Gastrocnemius medialis (tissue), 4 donors: ENCODE data around the gene COMMD8. TPM values are rescaled to one million over a fixed set of nuclear protein-coding genes. Genes with fewer than 3 reads are reported as not detected.
A peak's percentile ranks its signal among the peaks of the same experiment; 100 is the strongest.

Experiments
- ATAC-seq, 2 donors: fragments of 150-250 bp; one replicate each; pipeline ENCODE4 v1.9.1; 2016
- DNase-seq, 2 donors: peaks; one replicate each; pipeline ENCODE4 v3.0.0-alpha.2; 2019
- H3K27ac ChIP-seq, 4 donors: fragments of 200-600 bp; sonication (generic); 1 replicate in 1 of 4; 2 replicates in 3 of 4; pipeline ENCODE4 v1.5.1; 2016 to 2018; ENCODE audit warnings: mild to moderate bottlenecking in 2 of 4, moderate library complexity in 1 of 4
- H3K27me3 ChIP-seq, 3 donors: fragments of 200-600 bp; sonication (generic) in 2 of 3; 1 replicate in 1 of 3; 2 replicates in 2 of 3; pipeline versions ENCODE4 v1.5.1 to v1.6.0; 2016 to 2019; ENCODE audit warnings: mild to moderate bottlenecking in 1 of 3, moderate library complexity in 1 of 3
- H3K36me3 ChIP-seq, 2 donors: fragments of 200-600 bp; sonication (generic) in 1 of 2; one replicate each; pipeline ENCODE4 v1.5.1; 2017 to 2018
- H3K4me1 ChIP-seq, 2 donors: fragments of 200-600 bp; sonication (generic) in 1 of 2; one replicate each; pipeline ENCODE4 v1.5.1; 2016 to 2017; ENCODE audit warnings: mild to moderate bottlenecking in 2 of 2
- H3K4me3 ChIP-seq, 4 donors: fragments of 200-600 bp; sonication (generic) in 3 of 4; 1 replicate in 1 of 4; 2 replicates in 3 of 4; pipeline ENCODE4 v1.5.1; 2016 to 2019; ENCODE audit warnings: mild to moderate bottlenecking in 2 of 4
- H3K9me3 ChIP-seq, 3 donors: fragments of 200-600 bp; sonication (generic) in 2 of 3; 1 replicate in 1 of 3; 2 replicates in 2 of 3; pipeline ENCODE4 v1.5.1; 2016 to 2019
- POLR2A ChIP-seq, 2 donors: fragments of 450-650 bp; IDR thresholded peaks; one replicate each; pipeline ENCODE4 v1.6.1; 2017; ENCODE audit warnings: antibody characterized with exemption in 2 of 2, mild to moderate bottlenecking in 2 of 2, moderate library complexity in 2 of 2
- in situ Hi-C, 4 donors: fragments of 200-750 bp; cut with MboI; loops; one replicate each; pipeline versions ENCODE4 v1.15.0 to v1.8.0; 2017; ENCODE audit warnings: low sequenced_read_pairs in 4 of 4
- intact Hi-C: fragments of 100-400 bp; cut with DNase I; formaldehyde crosslinking; loops from one replicate; pipeline ENCODE4 v1.15.1; 2023; ENCODE audit warnings: low total_unique reads
- total RNA-seq, 4 donors: library from RNA; depleted of rRNA; stranded (reverse); fragments of >200 nt; gene quantifications; one replicate each; pipeline versions ENCODE4 v1.1.0 to v1.2.3, GENCODE V29; 2016
- TF ChIP-seq, protein P1 (sequence below), 5 experiments: fragments of 450-650 bp in 3 of 5; fragments of 200-600 bp in 2 of 5; sonication (generic) in 2 of 5; IDR thresholded peaks in 4 of 5; conservative IDR thresholded peaks in 1 of 5; 1 replicate in 4 of 5; 2 replicates in 1 of 5; pipeline ENCODE4 v1.5.1; 2016 to 2019; ENCODE audit warnings: antibody characterized with exemption in 5 of 5, mild to moderate bottlenecking in 3 of 5, moderate library complexity in 3 of 5

Gene COMMD8
- total RNA-seq, 4 donors from 2014 or later, result 4.8 to 8.5 (median 6.4) TPM

DNA sequence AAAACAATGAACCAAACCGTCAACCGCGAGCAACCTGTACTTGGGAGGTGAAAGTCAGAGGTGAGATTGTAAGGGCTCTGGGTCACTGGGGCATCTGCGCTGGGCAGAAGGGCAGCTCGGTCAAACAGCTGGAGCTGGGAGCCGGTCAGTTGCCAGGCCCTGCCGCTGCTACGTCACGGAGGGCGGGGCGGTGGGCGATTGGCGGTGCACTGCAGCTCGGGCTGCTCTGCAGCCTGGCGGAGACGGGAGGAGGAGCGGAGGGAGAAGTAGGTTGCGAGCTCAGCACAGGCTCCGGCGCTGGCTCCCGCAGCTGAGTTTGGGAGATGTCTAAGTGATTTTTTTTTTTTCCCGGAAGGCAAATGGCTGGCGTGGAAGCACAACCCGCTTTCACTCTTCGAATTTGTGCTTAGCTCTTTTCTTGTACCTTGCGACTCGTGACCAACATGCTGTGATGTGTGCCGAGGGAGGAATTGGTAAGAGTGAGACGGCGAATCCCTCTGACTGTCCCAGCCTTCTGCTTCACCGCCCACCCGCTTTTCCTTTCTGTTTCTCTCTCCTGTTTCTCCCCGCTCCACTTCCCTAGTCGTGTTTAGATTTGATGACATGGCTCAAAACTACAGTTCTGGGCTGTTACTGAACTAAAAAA is 21.7 kb upstream of the COMMD8 start, which contains the start of gene ATP10D:
Gene ATP10D (plus strand): TSS at position 229 of the 646 bp plus-strand sequence. CDS start 27,266 bp downstream, outside the sequence.
- TF ChIP-seq, protein P1, sequence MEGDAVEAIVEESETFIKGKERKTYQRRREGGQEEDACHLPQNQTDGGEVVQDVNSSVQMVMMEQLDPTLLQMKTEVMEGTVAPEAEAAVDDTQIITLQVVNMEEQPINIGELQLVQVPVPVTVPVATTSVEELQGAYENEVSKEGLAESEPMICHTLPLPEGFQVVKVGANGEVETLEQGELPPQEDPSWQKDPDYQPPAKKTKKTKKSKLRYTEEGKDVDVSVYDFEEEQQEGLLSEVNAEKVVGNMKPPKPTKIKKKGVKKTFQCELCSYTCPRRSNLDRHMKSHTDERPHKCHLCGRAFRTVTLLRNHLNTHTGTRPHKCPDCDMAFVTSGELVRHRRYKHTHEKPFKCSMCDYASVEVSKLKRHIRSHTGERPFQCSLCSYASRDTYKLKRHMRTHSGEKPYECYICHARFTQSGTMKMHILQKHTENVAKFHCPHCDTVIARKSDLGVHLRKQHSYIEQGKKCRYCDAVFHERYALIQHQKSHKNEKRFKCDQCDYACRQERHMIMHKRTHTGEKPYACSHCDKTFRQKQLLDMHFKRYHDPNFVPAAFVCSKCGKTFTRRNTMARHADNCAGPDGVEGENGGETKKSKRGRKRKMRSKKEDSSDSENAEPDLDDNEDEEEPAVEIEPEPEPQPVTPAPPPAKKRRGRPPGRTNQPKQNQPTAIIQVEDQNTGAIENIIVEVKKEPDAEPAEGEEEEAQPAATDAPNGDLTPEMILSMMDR (IDR thresholded peaks at IDR 0.05 in 4 of 5, conservative IDR thresholded peaks at IDR 0.05 in 1 of 5), result peak in 2 of 5 experiments; percentile 31 to 36
- TF ChIP-seq POLR2A (IDR thresholded peaks at IDR 0.05), result peak; percentile 60 to 78
- no peaks in the 10 kb centered on the region for H3K36me3 ChIP-seq
- H3K27me3 ChIP-seq, result no peaks in the 10 kb centered on the region
- no peaks in the 10 kb centered on the region for H3K9me3 ChIP-seq
- ATAC-seq (peak; percentile 97), DNase-seq (peak; percentile 82 to 86)
- peak within 1 kb of the TSS; percentile 62 to 73 (median 68) for H3K4me3 ChIP-seq
- H3K27ac ChIP-seq, result peak within 1 kb of the TSS; percentile 81 to 83 (median 82)
- H3K4me1 ChIP-seq, result peaks cover 0 to 5% of the 10 kb centered on the region in 2 donors
- in situ Hi-C loops, result no loop called here
- intact Hi-C loops, result loop anchor here (1.0 kb wide), 2 partner anchors 22 to 429 kb away; partner anchors contain the start of genes COMMD8 and NFXL1

DNA sequence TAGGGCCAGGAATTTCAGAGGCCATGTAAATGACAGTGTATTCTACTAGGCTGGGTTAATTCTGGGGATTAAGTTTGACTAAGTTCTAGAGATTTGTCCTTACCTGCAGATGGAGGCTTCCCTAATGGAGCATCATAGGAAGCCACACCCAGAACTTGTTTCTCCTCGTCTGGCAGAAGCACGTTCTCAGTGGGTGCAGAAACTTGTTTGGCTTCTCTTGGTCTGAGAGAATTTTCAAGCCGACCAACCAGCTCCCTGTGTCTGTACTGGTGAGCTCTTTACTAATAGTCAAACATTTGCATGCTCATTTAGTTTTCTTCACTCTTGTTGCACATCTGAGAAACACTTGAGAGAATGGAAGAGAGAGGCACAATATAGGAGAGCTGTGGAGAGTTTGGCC is 20.7 kb upstream of the COMMD8 start:
- Histone ChIP-seq H3K27ac (peak overlapping the region in 3 of 4 donors; percentile 81 to 82 (median 81)), H3K4me1 (peaks cover 0 to 5% of the 10 kb centered on the region in 2 donors), H3K27me3 (no peaks in the 10 kb centered on the region), H3K36me3 (no peaks in the 10 kb centered on the region), H3K4me3 (no peak overlapping the region), H3K9me3 (no peaks in the 10 kb centered on the region)
- intact Hi-C loops, result no loop called here
- no peak for DNase-seq
- in situ Hi-C loops, result no loop called here
- no peak for TF ChIP-seq POLR2A (IDR thresholded peaks at IDR 0.05)
- TF ChIP-seq, protein P1 (IDR thresholded peaks at IDR 0.05 in 4 of 5, conservative IDR thresholded peaks at IDR 0.05 in 1 of 5), result no peak
- no peak for ATAC-seq

DNA sequence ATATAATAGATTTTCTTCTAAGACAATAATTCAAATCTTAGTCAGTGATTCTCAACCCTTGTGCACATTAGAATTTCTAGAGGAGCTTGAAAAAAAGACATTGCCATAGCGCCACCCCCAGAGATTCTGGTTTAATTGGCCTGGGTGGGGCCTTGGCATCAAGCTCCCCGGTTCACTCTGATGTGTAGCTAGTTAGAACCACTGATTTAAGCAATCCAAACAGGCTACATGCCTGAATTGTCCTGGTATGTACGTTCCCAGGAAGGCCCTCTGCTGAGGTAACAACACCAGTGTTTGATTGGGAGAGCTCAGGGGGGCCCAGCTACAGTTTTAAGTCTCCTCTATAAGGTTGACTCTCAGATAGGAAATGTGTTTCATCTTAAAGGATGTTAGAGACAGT is 20.2 kb upstream of the COMMD8 start:
- DNase-seq (no peak), ATAC-seq (no peak)
- Histone ChIP-seq H3K4me3 (no peak overlapping the region), H3K4me1 (peaks cover 0 to 5% of the 10 kb centered on the region in 2 donors), H3K27me3 (no peaks in the 10 kb centered on the region), H3K36me3 (no peaks in the 10 kb centered on the region), H3K27ac (no peak overlapping the region), H3K9me3 (no peaks in the 10 kb centered on the region)
- intact Hi-C loops, result no loop called here
- in situ Hi-C loops, result no loop called here
- TF ChIP-seq, protein P1 (IDR thresholded peaks at IDR 0.05 in 4 of 5, conservative IDR thresholded peaks at IDR 0.05 in 1 of 5), result no peak
- no peak for TF ChIP-seq POLR2A (IDR thresholded peaks at IDR 0.05)

DNA sequence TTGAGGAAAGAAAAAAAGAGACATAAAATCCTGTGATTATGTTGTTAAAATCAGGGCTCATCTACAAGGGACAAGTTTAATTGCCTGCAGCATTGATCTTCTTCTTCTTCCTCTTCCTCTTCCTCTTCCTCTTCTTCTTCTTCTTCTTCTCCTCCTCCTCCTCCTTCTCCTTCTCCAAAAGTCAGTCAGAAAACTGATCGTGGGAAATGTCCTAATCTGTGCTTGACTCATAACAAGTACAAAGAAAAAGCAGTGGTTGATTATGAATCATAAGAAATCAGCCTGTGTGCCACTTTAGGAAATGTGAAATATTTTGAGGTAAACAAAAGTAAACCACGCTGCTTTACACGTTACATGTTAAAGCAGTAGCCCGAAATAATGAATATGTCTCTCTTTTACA is 18.8 kb upstream of the COMMD8 start:
- Histone ChIP-seq H3K4me3 (no peak overlapping the region), H3K9me3 (no peaks in the 10 kb centered on the region), H3K4me1 (peaks cover 0 to 5% of the 10 kb centered on the region in 2 donors), H3K27ac (no peak overlapping the region), H3K36me3 (no peaks in the 10 kb centered on the region), H3K27me3 (no peaks in the 10 kb centered on the region)
- in situ Hi-C loops (no loop called here), intact Hi-C loops (no loop called here)
- no peak for TF ChIP-seq POLR2A (IDR thresholded peaks at IDR 0.05)
- TF ChIP-seq, protein P1 (IDR thresholded peaks at IDR 0.05 in 4 of 5, conservative IDR thresholded peaks at IDR 0.05 in 1 of 5), result no peak
- ATAC-seq (no peak), DNase-seq (no peak)
